PC-9 (cell line): ENCODE results near the gene SMIM43. TPM values are rescaled to one million over a fixed set of nuclear protein-coding genes. Genes with fewer than 3 reads are reported as not detected.
"Not testable (repeated sequence)": the region's sequence is repeated elsewhere in the genome, so short reads cannot be mapped to it uniquely, and the experiment has no call there.

Source experiments
- BruUV-seq: library from RNA; stranded (reverse); fragments of 400-500 nt; replicated peaks from 2 replicates; lab custom pipeline; 2021; lab: Mats Ljungman, UMichigan
- CTCF ChIA-PET: fragments of 300-600 bp; sonication (Branson Sonifier 250); formaldehyde crosslinking; loops from one replicate; lab custom pipeline; 2022; ENCODE audit warnings: antibody characterized with exemption; lab: Charles Lee
- POLR2A ChIA-PET: fragments of 300-600 bp; sonication (Branson Sonifier 250); formaldehyde crosslinking; loops from one replicate; lab custom pipeline; 2022; ENCODE audit warnings: antibody characterized with exemption; ENCODE audit not compliant: unreplicated experiment; lab: Charles Lee
- DNase-seq, 2 experiments: peaks; one replicate each; pipeline versions ENCODE4 v3.0.0 to v3.0.0-alpha.2; 2015 to 2022; ENCODE audit warnings: mixed read lengths in 1 of 2
- H2AFZ ChIP-seq: fragments of 200-600 bp; sonication (generic); 2 replicates; pipeline ENCODE4 v1.8.1; 2017; ENCODE audit warnings: antibody characterized with exemption
- H3F3A ChIP-seq: fragments of 200-600 bp; sonication (generic); 2 replicates; pipeline ENCODE4 v1.8.1; 2017; ENCODE audit warnings: antibody characterized with exemption, mild to moderate bottlenecking, low read depth; ENCODE audit not compliant: insufficient read depth
- H3K27ac ChIP-seq: fragments of 200-600 bp; sonication (generic); 2 replicates; pipeline ENCODE4 v1.6.1; 2016; ENCODE audit warnings: mixed run types
- H3K27me3 ChIP-seq: fragments of 200-600 bp; sonication (generic); 2 replicates; pipeline ENCODE4 v1.6.1; 2016; ENCODE audit warnings: low read depth, mixed run types; ENCODE audit not compliant: insufficient read depth
- H3K36me3 ChIP-seq: fragments of 200-600 bp; sonication (generic); 2 replicates; pipeline ENCODE4 v1.6.1; 2016; ENCODE audit warnings: low read depth, mixed run types
- H3K4me1 ChIP-seq: fragments of 200-600 bp; sonication (generic); replicated peaks from 2 replicates; pipeline ENCODE4 v1.6.1; 2016; ENCODE audit warnings: mixed run types; ENCODE audit not compliant: insufficient read depth
- H3K4me2 ChIP-seq: fragments of 200-600 bp; sonication (generic); 2 replicates; pipeline ENCODE4 v1.6.1; 2017; ENCODE audit warnings: mixed run types
- H3K4me3 ChIP-seq: fragments of 200-600 bp; sonication (generic); 2 replicates; pipeline ENCODE4 v1.6.1; 2016; ENCODE audit warnings: mixed run types
- H3K79me2 ChIP-seq: fragments of 200-600 bp; sonication (generic); 2 replicates; pipeline ENCODE4 v1.6.1; 2017; ENCODE audit warnings: low read depth, mixed run types
- H3K9me2 ChIP-seq: fragments of 200-600 bp; sonication (generic); 2 replicates; pipeline ENCODE4 v1.8.1; 2017; ENCODE audit warnings: mild to moderate bottlenecking; ENCODE audit not compliant: insufficient read depth
- H3K9me3 ChIP-seq: fragments of 200-600 bp; sonication (generic); 2 replicates; pipeline ENCODE4 v1.8.1; 2016; ENCODE audit warnings: low read depth; ENCODE audit not compliant: insufficient read depth
- H4K20me1 ChIP-seq: fragments of 200-600 bp; sonication (generic); 2 replicates; pipeline ENCODE4 v1.8.1; 2017; ENCODE audit not compliant: insufficient read depth
- CTCF ChIP-seq: fragments of 200-600 bp; sonication (generic); conservative IDR thresholded peaks from 2 replicates; pipeline ENCODE4 v1.6.1; 2017; ENCODE audit warnings: mixed run types, antibody characterized with exemption, mild to moderate bottlenecking, moderate library complexity
- EZH2 ChIP-seq: fragments of 200-600 bp; sonication (generic); IDR thresholded peaks from 2 replicates; pipeline ENCODE4 v1.8.0; 2017; ENCODE audit warnings: antibody characterized with exemption, low read depth
- intact Hi-C: fragments of 100-400 bp; cut with micrococcal nuclease; formaldehyde crosslinking; loops from one replicate; pipeline ENCODE4 v1.10.0; 2022; ENCODE audit not compliant: unreplicated experiment
- total RNA-seq: library from RNA; stranded (reverse); gene quantifications from 2 replicates; pipeline ENCODE4 v1.2.3, GENCODE V29; 2021

Gene SMIM43
- total RNA-seq, 1 experiment from 2014 or later: not detected

- ChIA-PET CTCF (no interaction called here), POLR2A (no interaction called here)
- H3K79me2 ChIP-seq: no peaks in the 10 kb centered on the region
- peaks cover 14% of the 10 kb centered on the region for H3K9me3 ChIP-seq
- peaks cover 6% of the 10 kb centered on the region; the same call in 1 of the 2 replicates for H3K36me3 ChIP-seq
- no peak for TF ChIP-seq EZH2
- TF ChIP-seq CTCF: no peak
- no TSS peak for BruUV-seq
- H3F3A ChIP-seq: no peaks in the 10 kb centered on the region
- H3K4me2 ChIP-seq: no peak overlapping the region
- DNase-seq: peak in 1 of 2 experiments; percentile 43
- intact Hi-C loops: no loop called here
- H4K20me1 ChIP-seq: no peaks in the 10 kb centered on the region
- H3K9me2 ChIP-seq: peaks cover 3% of the 10 kb centered on the region; the same call in 1 of the 2 replicates
- no peaks in the 10 kb centered on the region for H3K27me3 ChIP-seq
- peak overlapping the region; percentile 82 for H3K27ac ChIP-seq
- no peak overlapping the region for H3K4me3 ChIP-seq
- peaks cover 11% of the 10 kb centered on the region for H3K4me1 ChIP-seq
- no peak overlapping the region; the same call in 1 of the 2 replicates for H2AFZ ChIP-seq
Observed at GRCh38 chr4:121758925-121759568, 5.9 kb downstream of the SMIM43 start.

- H2AFZ ChIP-seq, H3K27me3 ChIP-seq, intact Hi-C loops, CTCF ChIA-PET, H3K4me3 ChIP-seq, H4K20me1 ChIP-seq, H3K27ac ChIP-seq, H3K9me2 ChIP-seq, DNase-seq, H3K4me1 ChIP-seq, H3K4me2 ChIP-seq, H3K9me3 ChIP-seq, POLR2A ChIA-PET, BruUV-seq, H3K36me3 ChIP-seq, H3F3A ChIP-seq, H3K79me2 ChIP-seq: not testable (repeated sequence)
Observed at GRCh38 chr4:121752142-121752541, 12.8 kb downstream of the SMIM43 start.

GRCh38 chr4:121749225-121749624 is 15.7 kb downstream of the SMIM43 start:
- no peak overlapping the region for H3K27ac ChIP-seq
- BruUV-seq: no TSS peak
- H3K9me2 ChIP-seq: no peaks in the 10 kb centered on the region
- TF ChIP-seq CTCF (no peak), EZH2 (no peak)
- no peaks in the 10 kb centered on the region for H4K20me1 ChIP-seq
- H3K4me2 ChIP-seq: no peak overlapping the region
- H2AFZ ChIP-seq: no peak overlapping the region
- H3K36me3 ChIP-seq: no peaks in the 10 kb centered on the region
- POLR2A ChIA-PET: no interaction called here
- H3K4me1 ChIP-seq: no peaks in the 10 kb centered on the region
- no peak overlapping the region for H3K4me3 ChIP-seq
- CTCF ChIA-PET: no interaction called here
- no peaks in the 10 kb centered on the region for H3K9me3 ChIP-seq
- H3K79me2 ChIP-seq: no peaks in the 10 kb centered on the region
- intact Hi-C loops: no loop called here
- DNase-seq: no peak
- no peaks in the 10 kb centered on the region for H3F3A ChIP-seq
- H3K27me3 ChIP-seq: no peaks in the 10 kb centered on the region

GRCh38 chr4:121742794-121743193 is 22.2 kb downstream of the SMIM43 start:
- Histone ChIP-seq H3F3A (no peaks in the 10 kb centered on the region), H3K4me3 (no peak overlapping the region), H3K9me3 (no peaks in the 10 kb centered on the region), H3K27me3 (no peaks in the 10 kb centered on the region), H3K9me2 (no peaks in the 10 kb centered on the region), H3K4me2 (no peak overlapping the region), H3K79me2 (no peaks in the 10 kb centered on the region), H4K20me1 (no peaks in the 10 kb centered on the region), H2AFZ (no peak overlapping the region), H3K4me1 (no peaks in the 10 kb centered on the region), H3K36me3 (no peaks in the 10 kb centered on the region), H3K27ac (no peak overlapping the region)
- ChIA-PET CTCF (no interaction called here), POLR2A (no interaction called here)
- no peak for TF ChIP-seq EZH2
- no peak for TF ChIP-seq CTCF
- intact Hi-C loops: no loop called here
- no TSS peak for BruUV-seq
- no peak for DNase-seq
